SJSA1 (cell line): Measurements from ENCODE around the gene SMG6. TPM values are rescaled to one million over a fixed set of nuclear protein-coding genes. Genes with fewer than 3 reads are reported as not detected.
A peak's percentile ranks its signal among the peaks of the same experiment; 100 is the strongest.
"Not testable (repeated sequence)": the region's sequence is repeated elsewhere in the genome, so short reads cannot be mapped to it uniquely, and the experiment has no call there.

Experiments used
- DNase-seq, 2 experiments: peaks; one replicate each; pipeline ENCODE4 v3.0.0-alpha.2; 2015 to 2020; ENCODE audit warnings: low spot score in 2 of 2, low read depth in 1 of 2
- H3K27ac ChIP-seq: fragments of 250-450 bp; sonication (Bioruptor Pico); 2 replicates; pipeline ENCODE4 v1.5.1; 2020; ENCODE audit warnings: mild to moderate bottlenecking, moderate library complexity
- H3K27me3 ChIP-seq: fragments of 250-450 bp; sonication (Bioruptor Pico); replicated peaks from 2 replicates; pipeline ENCODE4 v1.5.1; 2020; ENCODE audit warnings: mild to moderate bottlenecking, moderate library complexity
- H3K36me3 ChIP-seq: fragments of 250-450 bp; sonication (Bioruptor Pico); 2 replicates; pipeline ENCODE4 v1.5.1; 2020; ENCODE audit warnings: mild to moderate bottlenecking
- H3K4me1 ChIP-seq: fragments of 250-450 bp; sonication (Bioruptor Pico); replicated peaks from 2 replicates; pipeline ENCODE4 v1.6.1; 2021; ENCODE audit warnings: mild to moderate bottlenecking
- H3K4me3 ChIP-seq: fragments of 250-450 bp; sonication (Bioruptor Pico); 2 replicates; pipeline ENCODE4 v1.5.1; 2020; ENCODE audit warnings: mild to moderate bottlenecking
- H3K9me3 ChIP-seq: fragments of 250-450 bp; sonication (Bioruptor Pico); replicated peaks from 2 replicates; pipeline ENCODE4 v1.5.1; 2020; ENCODE audit warnings: mild to moderate bottlenecking
- total RNA-seq: library from RNA; depleted of rRNA; stranded (reverse); fragments of >200 nt; shearing (Covaris generic); gene quantifications from 2 replicates; pipeline ENCODE4 v1.2.3, GENCODE V29; 2014

The SMG6 gene
- total RNA-seq, 1 experiment from 2014 or later, result 23.9 TPM

DNA sequence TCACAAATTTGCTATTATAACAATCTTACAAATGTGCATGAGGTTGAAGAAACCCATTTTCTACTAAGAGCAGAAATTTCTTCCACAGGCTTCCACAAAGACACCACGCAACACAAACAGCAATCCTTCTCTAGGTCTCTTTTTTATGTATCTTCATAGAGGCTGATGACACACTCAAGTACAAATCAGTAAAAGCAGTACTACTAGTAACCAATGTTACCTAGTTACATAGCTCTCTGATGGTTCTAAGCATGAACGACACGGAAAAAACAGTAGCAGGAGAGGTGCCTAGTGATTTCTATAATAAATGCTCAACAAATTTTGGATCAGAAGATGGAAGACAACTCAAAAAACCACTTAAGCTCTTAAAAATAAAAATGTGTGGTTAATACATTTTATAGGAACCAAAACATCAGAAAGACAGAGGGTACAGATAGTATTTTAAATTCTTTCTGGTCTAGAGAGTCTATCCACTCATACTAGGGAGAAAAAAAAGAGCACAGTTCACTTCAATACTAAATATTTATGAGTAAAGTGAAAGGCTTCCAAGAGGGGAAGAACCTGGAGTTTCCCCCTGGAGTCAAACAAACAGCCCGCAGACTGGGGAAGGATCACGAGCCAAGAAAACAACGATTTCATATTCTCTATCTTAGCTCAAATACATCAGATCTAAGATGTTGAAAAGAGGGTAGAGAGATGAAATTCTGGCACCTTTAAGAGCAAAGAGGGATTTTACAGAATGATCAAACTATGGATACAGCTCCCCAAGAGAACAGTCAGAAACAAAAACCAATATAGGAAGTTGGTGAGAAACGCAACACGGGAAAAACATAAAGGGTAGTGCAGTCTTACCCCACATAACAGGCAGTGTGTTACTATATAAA lies 40.2 kb downstream of the SMG6 start:
- no peaks in the 10 kb centered on the region for H3K9me3 ChIP-seq
- no peak overlapping the region for H3K27ac ChIP-seq
- H3K27me3 ChIP-seq, result no peaks in the 10 kb centered on the region
- peaks cover 15% of the 10 kb centered on the region for H3K4me1 ChIP-seq
- DNase-seq, result no peak
- H3K4me3 ChIP-seq, result no peak overlapping the region
- H3K36me3 ChIP-seq, result peaks cover 24% of the 10 kb centered on the region

DNA sequence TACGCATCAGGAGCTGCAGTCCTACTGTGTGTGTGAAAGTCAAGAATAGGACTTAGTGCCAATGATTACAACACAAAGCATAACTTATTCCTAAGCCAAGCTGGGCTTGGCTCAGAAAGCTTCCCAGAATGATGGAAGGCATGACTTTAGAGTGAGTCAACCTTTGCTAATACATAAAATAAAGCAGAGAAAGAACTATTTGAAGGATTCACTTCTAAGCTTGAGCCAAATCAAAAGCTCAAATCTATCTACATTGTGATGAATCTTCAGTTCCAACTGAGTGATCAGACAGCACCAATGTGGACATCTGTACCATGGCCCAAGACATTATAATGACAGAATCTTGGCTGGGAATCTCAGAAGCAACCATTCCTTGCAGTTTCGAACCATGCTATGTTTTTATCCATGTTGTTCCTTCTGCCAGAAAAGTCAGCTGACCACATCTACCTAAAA lies 41.4 kb downstream of the SMG6 start:
- DNase-seq, result no peak
- Histone ChIP-seq H3K4me3 (no peak overlapping the region), H3K36me3 (peaks cover 24% of the 10 kb centered on the region), H3K9me3 (no peaks in the 10 kb centered on the region), H3K4me1 (peaks cover 15% of the 10 kb centered on the region), H3K27me3 (no peaks in the 10 kb centered on the region), H3K27ac (no peak overlapping the region)

DNA sequence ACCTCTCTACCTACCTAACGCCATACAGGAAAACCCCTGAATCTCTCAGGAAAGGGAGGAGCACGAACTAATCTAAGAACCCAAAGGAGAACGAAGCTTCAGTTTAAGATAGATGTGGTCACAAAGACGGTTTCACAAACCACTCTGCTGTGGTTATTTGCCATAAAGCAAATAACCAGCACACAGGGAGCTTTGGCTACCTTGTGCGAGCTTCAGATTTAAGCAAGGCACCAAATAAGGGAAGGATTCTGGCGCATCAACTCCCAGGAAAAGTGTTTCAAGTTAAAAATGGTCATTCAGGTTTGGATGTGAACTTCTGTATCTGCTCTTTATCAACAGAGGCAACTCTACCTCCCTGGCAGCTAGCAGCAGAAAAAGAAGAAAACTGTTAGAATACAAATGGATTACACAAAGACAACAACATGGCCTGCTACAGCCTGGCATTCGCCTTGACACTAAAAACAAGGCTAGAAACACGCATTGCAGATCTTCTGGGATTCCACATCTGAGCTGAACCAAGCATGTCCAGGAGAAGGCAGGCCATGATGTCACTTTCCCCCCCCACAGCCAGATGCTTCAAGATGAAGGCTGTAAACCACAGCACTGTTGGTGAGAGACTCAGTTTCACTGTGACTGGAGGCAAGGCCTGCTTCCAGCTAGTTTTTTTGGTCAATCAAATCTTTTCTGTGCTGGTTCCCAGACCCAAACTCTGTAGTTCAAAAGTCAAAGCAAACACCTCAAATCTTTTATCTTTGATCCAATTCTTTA lies 43.6 kb downstream of the SMG6 start:
- Histone ChIP-seq H3K4me3 (no peak overlapping the region), H3K27ac (no peak overlapping the region), H3K27me3 (no peaks in the 10 kb centered on the region), H3K4me1 (peaks cover 15% of the 10 kb centered on the region), H3K36me3 (peaks cover 24% of the 10 kb centered on the region), H3K9me3 (no peaks in the 10 kb centered on the region)
- no peak for DNase-seq

DNA sequence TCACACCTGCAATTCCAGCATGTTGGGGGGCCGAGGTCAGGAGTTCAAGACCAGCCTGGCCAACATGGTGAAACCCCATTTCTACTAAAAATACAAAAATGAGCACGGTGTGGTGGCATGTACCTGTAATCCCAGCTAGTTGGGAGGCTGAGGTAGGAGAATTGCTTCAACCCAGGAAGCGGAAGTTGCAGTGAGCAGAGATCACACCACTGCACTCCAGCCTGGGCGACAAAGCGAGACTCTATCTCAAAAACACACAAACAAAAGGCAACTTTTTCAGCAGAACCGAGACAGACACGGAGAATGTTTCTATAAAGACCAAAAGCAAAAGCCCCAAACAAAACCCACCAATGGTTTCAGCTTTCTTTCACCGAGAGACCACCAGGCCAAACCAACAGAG lies 44.8 kb downstream of the SMG6 start:
- H3K9me3 ChIP-seq, H3K27me3 ChIP-seq, DNase-seq, H3K4me3 ChIP-seq, H3K27ac ChIP-seq: not testable (repeated sequence)
- H3K36me3 ChIP-seq, result peaks cover 21% of the 10 kb centered on the region
- peaks cover 11% of the 10 kb centered on the region for H3K4me1 ChIP-seq

DNA sequence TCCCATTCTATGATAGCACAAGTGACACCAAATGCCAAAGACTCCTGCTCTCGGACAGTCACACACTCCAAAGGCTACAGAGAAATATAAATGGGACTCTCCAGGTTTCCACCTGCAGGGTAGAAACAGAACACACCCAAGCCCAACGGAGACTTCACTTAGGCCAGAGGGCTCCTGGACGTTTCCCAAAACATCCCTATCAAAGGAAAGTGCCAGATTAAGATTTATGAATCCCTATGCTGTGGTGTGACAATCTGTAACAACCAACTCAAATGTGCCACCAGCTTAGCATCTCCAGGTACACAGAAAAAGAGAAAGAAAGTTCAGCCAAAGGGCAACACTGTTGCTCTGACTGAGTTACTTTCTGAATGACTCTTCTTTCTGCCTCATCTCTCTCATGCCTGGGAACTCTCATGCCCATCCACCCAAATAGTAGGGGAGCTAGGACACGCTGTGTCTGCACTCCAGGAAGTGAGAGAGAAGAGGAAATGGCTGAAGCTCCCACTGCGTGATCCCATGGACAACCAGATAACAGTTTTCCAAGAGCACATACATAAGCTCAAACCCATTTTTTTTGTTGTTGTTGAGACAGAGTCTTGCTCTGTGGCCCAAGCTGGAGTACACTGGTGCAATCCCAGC lies 49.7 kb downstream of the SMG6 start:
- no peak for DNase-seq
- Histone ChIP-seq H3K36me3 (peaks cover 3% of the 10 kb centered on the region; the same call in 1 of the 2 replicates), H3K9me3 (no peaks in the 10 kb centered on the region), H3K4me3 (no peak overlapping the region), H3K27me3 (no peaks in the 10 kb centered on the region), H3K4me1 (peaks cover 35% of the 10 kb centered on the region), H3K27ac (no peak overlapping the region)

DNA sequence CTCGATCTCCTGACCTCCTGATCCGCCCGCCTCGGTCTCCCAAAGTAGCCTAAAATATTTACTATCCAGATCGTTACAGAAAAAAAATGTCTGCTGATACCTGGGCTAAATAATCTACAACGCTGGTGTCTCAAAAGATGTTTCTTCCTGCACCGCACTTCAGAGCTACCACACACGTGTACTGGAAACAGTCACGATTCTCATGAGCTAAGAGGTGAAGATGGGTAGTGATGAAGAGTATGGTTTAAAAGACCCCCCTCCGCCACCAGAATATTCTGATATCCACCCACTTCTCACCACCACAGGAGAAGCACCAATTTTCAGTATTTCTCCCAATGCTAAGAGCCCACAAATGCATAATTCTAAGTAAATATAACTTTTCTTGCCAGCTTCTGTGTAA lies 50.2 kb downstream of the SMG6 start:
- Histone ChIP-seq H3K4me3 (no peak overlapping the region), H3K27ac (no peak overlapping the region), H3K36me3 (peaks cover 3% of the 10 kb centered on the region; the same call in 1 of the 2 replicates), H3K9me3 (no peaks in the 10 kb centered on the region), H3K27me3 (no peaks in the 10 kb centered on the region), H3K4me1 (peaks cover 35% of the 10 kb centered on the region)
- DNase-seq, result no peak

DNA sequence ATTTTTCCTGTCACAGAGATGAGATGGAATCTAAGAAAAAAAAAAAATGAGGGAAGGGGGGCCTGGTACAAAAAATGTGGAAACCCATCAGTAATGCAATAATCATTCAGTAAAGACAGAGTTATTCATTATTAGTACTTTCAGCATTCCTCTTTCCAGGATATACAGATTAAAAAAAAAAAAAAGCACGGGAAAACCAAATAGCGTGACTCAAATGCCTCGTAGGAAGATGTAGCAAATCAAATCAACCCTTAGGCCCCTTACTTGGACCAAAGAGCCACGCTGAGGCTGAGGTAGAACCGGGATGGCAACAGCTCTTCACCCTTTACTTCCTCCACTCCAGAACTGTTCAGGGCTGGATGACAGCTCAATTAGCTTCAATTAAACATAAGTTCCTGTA lies 52.5 kb downstream of the SMG6 start:
- Histone ChIP-seq H3K27me3 (no peaks in the 10 kb centered on the region), H3K36me3 (peaks cover 4% of the 10 kb centered on the region; the same call in 1 of the 2 replicates), H3K4me1 (peaks cover 35% of the 10 kb centered on the region), H3K4me3 (no peak overlapping the region), H3K9me3 (no peaks in the 10 kb centered on the region), H3K27ac (peak overlapping the region; percentile 85)
- DNase-seq, result no peak

DNA sequence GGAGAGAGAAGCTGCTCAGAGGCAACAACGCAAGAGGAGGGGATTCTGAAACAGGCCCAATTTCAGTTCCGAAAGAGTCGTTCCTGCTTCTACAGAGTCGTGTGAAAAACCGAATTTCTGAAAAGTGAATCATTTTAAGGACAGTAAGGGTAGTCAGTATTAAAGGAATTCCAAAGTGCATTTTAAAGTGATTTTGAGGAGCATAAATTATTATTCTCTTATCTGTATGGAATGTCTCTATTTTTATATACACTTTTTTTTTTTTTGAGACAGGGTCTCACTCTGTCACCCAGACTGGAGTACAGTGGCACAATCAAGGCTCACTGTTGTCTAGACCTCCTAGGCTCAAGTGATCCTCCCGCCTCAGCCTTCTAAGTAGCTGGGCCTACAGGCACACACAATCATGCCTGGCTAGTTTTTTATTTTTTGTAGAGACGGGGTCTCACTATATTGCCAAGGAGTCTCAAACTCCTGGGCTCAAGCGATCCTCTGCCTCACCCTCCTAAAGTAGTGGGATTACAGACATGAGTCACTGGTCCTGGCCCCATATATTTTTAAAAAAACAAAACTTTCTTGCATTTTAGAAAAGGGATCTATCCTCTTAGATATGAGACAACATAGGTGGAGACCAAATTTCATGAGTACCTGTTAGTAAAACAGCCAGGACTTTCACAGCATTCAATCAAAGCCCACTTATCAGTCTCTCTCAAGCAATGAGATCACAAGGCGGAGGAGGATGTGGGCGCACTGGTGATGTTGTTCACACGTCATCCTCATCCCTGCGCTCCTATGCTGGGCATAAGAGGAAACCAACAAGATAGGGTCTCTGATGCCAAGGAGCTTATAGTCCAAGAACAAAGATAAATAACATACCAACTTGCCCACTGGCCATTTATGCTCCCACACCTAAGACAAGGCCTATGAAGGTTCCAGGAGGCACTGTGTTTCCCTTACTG lies 53.2 kb downstream of the SMG6 start:
- Histone ChIP-seq H3K27me3 (no peaks in the 10 kb centered on the region), H3K36me3 (peaks cover 11% of the 10 kb centered on the region), H3K9me3 (no peaks in the 10 kb centered on the region), H3K4me3 (no peak overlapping the region), H3K27ac (peak overlapping the region; percentile 85), H3K4me1 (peaks cover 40% of the 10 kb centered on the region)
- peak in 1 of 2 experiments; percentile 40 for DNase-seq

DNA sequence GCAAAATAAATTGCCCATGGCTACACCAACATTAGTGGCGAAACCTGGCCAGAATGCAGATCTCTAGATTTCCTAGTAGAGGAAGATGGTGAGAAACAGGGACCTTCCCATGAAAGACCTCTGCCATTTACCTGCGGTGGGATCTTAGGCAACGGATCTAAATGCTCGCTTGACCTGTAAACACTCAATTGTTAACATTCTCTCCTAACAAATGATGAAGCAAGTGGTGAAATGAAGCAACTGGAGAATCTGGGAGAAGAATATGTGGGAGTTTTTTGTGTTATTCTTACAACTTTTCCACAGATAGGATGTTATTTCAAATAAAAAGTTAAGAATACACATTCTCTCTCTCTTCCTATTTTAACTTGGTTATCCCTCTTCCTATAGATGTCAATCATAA lies 56.6 kb downstream of the SMG6 start:
- H3K27me3 ChIP-seq, result no peaks in the 10 kb centered on the region
- no peaks in the 10 kb centered on the region for H3K9me3 ChIP-seq
- no peak for DNase-seq
- H3K4me1 ChIP-seq, result peaks cover 55% of the 10 kb centered on the region
- H3K36me3 ChIP-seq, result peaks cover 22% of the 10 kb centered on the region
- H3K27ac ChIP-seq, result no peak overlapping the region
- H3K4me3 ChIP-seq, result no peak overlapping the region

DNA sequence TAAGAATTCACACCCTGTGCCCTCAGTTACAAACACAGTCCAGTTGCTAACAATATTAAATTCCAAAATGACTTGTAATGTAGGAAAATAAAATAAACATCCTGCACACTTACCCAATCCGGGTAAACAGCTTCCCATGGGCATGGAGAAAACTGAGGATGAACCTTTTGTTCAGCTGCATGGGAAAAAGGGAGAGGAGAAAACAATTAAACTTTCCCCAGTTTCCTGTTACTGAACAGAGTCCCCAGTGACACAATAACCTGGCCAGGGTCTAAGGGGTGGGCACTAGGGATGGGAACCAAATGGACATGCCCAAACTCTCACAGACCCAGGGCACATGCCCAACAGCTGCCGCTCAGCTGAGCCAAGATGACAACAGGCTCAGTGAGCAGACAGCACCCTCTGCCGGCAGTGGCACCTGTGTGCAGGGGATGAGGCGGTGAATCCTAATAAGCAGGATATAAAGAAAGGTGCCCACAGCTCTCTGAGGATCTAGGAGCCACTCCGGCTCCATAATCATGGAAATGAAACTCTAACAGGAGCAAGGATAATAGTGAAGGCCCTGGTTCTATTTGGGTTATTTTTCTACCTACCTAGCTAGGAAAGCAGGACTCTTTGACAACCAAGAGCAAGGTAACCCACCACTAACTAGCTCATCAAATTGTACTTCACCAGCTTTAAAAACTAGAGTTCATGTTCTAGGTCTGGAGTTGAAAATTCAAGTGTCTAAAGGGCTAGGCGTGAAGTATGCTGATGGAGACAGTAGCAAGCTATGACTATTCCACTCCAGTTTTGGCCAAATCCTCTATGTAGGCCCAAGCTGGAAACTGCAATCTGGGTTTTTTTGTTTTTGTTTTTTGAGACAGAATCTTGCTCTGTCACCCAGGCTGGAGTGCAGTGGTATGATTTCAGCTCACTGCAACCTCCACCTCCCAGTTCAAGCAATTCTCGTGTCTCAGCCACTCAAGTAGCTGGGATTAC lies 58.8 kb downstream of the SMG6 start:
- H3K27ac ChIP-seq, result peak overlapping the region; percentile 94
- H3K9me3 ChIP-seq, result no peaks in the 10 kb centered on the region
- H3K27me3 ChIP-seq, result no peaks in the 10 kb centered on the region
- peaks cover 22% of the 10 kb centered on the region for H3K36me3 ChIP-seq
- H3K4me3 ChIP-seq, result no peak overlapping the region
- DNase-seq, result peak; percentile 94 to 97
- peaks cover 44% of the 10 kb centered on the region for H3K4me1 ChIP-seq

DNA sequence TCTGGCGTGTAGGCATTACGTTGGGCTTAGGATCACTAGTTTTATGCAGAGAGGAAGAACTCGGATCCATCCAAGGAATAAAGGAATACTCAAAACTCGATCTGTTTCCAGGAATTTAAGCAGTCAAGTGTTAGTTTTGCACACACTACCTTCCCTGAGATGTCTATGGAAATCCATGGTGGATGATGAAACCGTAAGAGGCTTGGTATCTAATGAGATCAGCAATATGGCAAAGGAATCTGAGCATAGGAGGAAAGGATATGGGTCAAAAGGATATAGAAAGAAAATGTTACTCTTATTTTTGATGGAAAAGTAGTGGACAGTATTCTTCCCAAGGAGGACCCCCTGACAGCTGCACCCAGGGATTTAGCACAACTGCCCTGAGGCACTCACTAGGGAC lies 59.6 kb downstream of the SMG6 start:
- Histone ChIP-seq H3K36me3 (peaks cover 22% of the 10 kb centered on the region), H3K27ac (peak overlapping the region; percentile 94), H3K4me1 (peaks cover 48% of the 10 kb centered on the region), H3K27me3 (no peaks in the 10 kb centered on the region), H3K4me3 (no peak overlapping the region), H3K9me3 (no peaks in the 10 kb centered on the region)
- no peak for DNase-seq

DNA sequence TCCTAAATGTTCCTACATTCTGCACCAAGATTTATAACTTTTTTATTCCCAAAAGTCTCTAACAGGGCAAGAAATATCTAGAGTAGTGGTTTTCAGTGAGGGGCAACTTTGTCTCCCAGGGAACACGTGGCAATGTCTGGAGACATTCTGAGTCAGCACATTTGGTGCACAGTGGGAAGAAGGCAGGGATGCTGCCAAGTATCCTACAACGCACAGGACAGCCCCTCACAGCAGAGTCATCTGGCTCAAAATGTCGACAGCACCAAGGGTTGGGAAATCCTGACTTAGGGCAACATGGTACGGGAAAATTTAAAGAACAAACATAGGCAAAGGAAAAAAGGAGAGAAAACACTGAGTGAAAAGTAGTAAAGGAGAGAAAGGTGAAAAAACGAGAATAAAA lies 61.8 kb downstream of the SMG6 start:
- Histone ChIP-seq H3K4me3 (no peak overlapping the region), H3K27me3 (no peaks in the 10 kb centered on the region), H3K9me3 (no peaks in the 10 kb centered on the region), H3K4me1 (peaks cover 68% of the 10 kb centered on the region), H3K36me3 (peaks cover 22% of the 10 kb centered on the region), H3K27ac (no peak overlapping the region)
- no peak for DNase-seq
